ENCODE data around the gene DGKH.

The DGKH gene

GRCh38 chr13:42229287-42229686 lies 180.8 kb downstream of the DGKH start:
- no peak for DNase-seq (ENCODE audit: low read depth)
- no peak for TF ChIP-seq CTCF (IDR thresholded peaks at IDR 0.05; ENCODE audit: control insufficient read depth, extremely low read depth, insufficient read depth)
- H3K4me3 ChIP-seq (ENCODE audit: low read depth, low read length), result no peak overlapping the region

- no peak for DNase-seq (ENCODE audit: low read depth)
- TF ChIP-seq CTCF (IDR thresholded peaks at IDR 0.05; ENCODE audit: control insufficient read depth, extremely low read depth, insufficient read depth), result no peak
Measured at GRCh38 chr13:42232671-42233070, 184.2 kb downstream of the DGKH start.

GRCh38 chr13:42233726-42234125 lies 185.3 kb downstream of the DGKH start:
- no peak for TF ChIP-seq CTCF (IDR thresholded peaks at IDR 0.05; ENCODE audit: control insufficient read depth, extremely low read depth, insufficient read depth)
- no peak for DNase-seq (ENCODE audit: low read depth)
- H3K4me3 ChIP-seq (ENCODE audit: low read depth, low read length), result no peak overlapping the region

More at GRCh38 chr13:42232671-42233070, 184.2 kb downstream of the DGKH start:
- H3K4me3 ChIP-seq (ENCODE audit: low read depth, low read length), result no peak overlapping the region

GRCh38 chr13:42239161-42239560 lies 190.7 kb downstream of the DGKH start:
- DNase-seq (ENCODE audit: low read depth), result no peak
- TF ChIP-seq CTCF (IDR thresholded peaks at IDR 0.05; ENCODE audit: control insufficient read depth, extremely low read depth, insufficient read depth), result no peak

GRCh38 chr13:42239644-42240043 lies 191.2 kb downstream of the DGKH start:
- no peak overlapping the region for H3K4me3 ChIP-seq (ENCODE audit: low read depth, low read length)

More at GRCh38 chr13:42239161-42239560, 190.7 kb downstream of the DGKH start:
- H3K4me3 ChIP-seq (ENCODE audit: low read depth, low read length), result no peak overlapping the region

GRCh38 chr13:42246541-42246940 lies 198.1 kb downstream of the DGKH start:
- no peak overlapping the region for H3K4me3 ChIP-seq (ENCODE audit: low read depth, low read length)
- no peak for TF ChIP-seq CTCF (IDR thresholded peaks at IDR 0.05; ENCODE audit: control insufficient read depth, extremely low read depth, insufficient read depth)
- no peak for DNase-seq (ENCODE audit: low read depth)

More at GRCh38 chr13:42239644-42240043, 191.2 kb downstream of the DGKH start:
- no peak for DNase-seq (ENCODE audit: low read depth)
- no peak for TF ChIP-seq CTCF (IDR thresholded peaks at IDR 0.05; ENCODE audit: control insufficient read depth, extremely low read depth, insufficient read depth)

- TF ChIP-seq CTCF (IDR thresholded peaks at IDR 0.05; ENCODE audit: control insufficient read depth, extremely low read depth, insufficient read depth), result no peak
- no peak overlapping the region for H3K4me3 ChIP-seq (ENCODE audit: low read depth, low read length)
- no peak for DNase-seq (ENCODE audit: low read depth)
Measured at GRCh38 chr13:42247883-42248282, 199.4 kb downstream of the DGKH start.
